Heart right ventricle (tissue), 16 donors: ENCODE results near the gene CDH3. TPM values are rescaled to one million over a fixed set of nuclear protein-coding genes. Genes with fewer than 3 reads are reported as not detected.

Source experiments
- ATAC-seq, 8 donors: fragments of 200-7000 bp; cut with Tn5 transposase; one replicate each; pipeline ENCODE4 v1.9.1; 2020; ENCODE audit warnings: mild to moderate bottlenecking in 8 of 8, moderate library complexity in 8 of 8, moderate number of reproducible peaks in 1 of 8
- DNase-seq, 2 donors: peaks; one replicate each; pipeline ENCODE4 v3.0.0-alpha.2; 2020
- H3K27ac ChIP-seq, 10 donors: fragments of 200-600 bp; sonication (generic) in 2 of 10; one replicate each; pipeline versions ENCODE4 v1.5.0 to v1.8.0; 2020 to 2022; ENCODE audit warnings: mild to moderate bottlenecking in 3 of 10
- H3K27me3 ChIP-seq, 7 donors: fragments of 200-600 bp; one replicate each; pipeline ENCODE4 v1.8.0; 2021 to 2022; ENCODE audit warnings: mild to moderate bottlenecking in 2 of 7
- H3K36me3 ChIP-seq, 9 donors: fragments of 200-600 bp; sonication (generic) in 1 of 9; one replicate each; pipeline versions ENCODE4 v1.5.0 to v1.8.0; 2020 to 2022; ENCODE audit warnings: mild to moderate bottlenecking in 2 of 9
- H3K4me1 ChIP-seq, 9 donors: fragments of 200-600 bp; sonication (generic) in 1 of 9; one replicate each; pipeline versions ENCODE4 v1.5.0 to v1.8.0; 2020 to 2022; ENCODE audit warnings: mild to moderate bottlenecking in 4 of 9
- H3K4me3 ChIP-seq, 10 donors: fragments of 200-600 bp; sonication (generic) in 2 of 10; one replicate each; pipeline versions ENCODE4 v1.5.0 to v1.8.0; 2020 to 2022; ENCODE audit warnings: mild to moderate bottlenecking in 7 of 10, moderate library complexity in 2 of 10
- H3K9me3 ChIP-seq, 11 donors: fragments of 200-600 bp in 10 of 11; sonication (generic) in 2 of 11; one replicate each; pipeline versions ENCODE4 v1.5.0 to v1.8.0; 2013 to 2022; ENCODE audit warnings: mild to moderate bottlenecking in 2 of 11, control low read depth in 1 of 11, moderate library complexity in 1 of 11
- WGBS, 2 donors: extraction: QIAGEN DNeasy Blood & Tissue Kit; methylation state at CpG; one replicate each; pipeline ENCODE4 v1.1.7; 2013; ENCODE audit warnings: inconsistent platforms in 1 of 2; 5-methylcytosine and 5-hydroxymethylcytosine counted together
- intact Hi-C, 10 donors: fragments of 100-400 bp; cut with DNase I; formaldehyde crosslinking; loops; one replicate each; pipeline versions ENCODE4 v1.11.1 to v1.14.2; 2022
- polyA plus RNA-seq, 2 donors: library from polyadenylated mRNA; stranded (reverse); fragments of 200-250 nt; gene quantifications; one replicate each; pipeline ENCODE4 v1.2.3, GENCODE V29; 2013
- total RNA-seq, 10 donors: library from RNA; stranded (reverse); fragmentation: NEBNext Ultra II Directional in 3 of 10; extraction: Animal tissue kit (Norgen Biotek cat#: 25700) in 3 of 10; gene quantifications; one replicate each; pipeline versions ENCODE4 v1.2.1 to v1.2.4, GENCODE V29; 2021 to 2023
- TF ChIP-seq, protein P1 (sequence below), 9 donors: fragments of 200-600 bp; sonication (generic) in 2 of 9; IDR thresholded peaks; one replicate each; pipeline versions ENCODE4 v1.5.0 to v1.8.0; 2021 to 2022; ENCODE audit warnings: antibody characterized with exemption in 9 of 9, mild to moderate bottlenecking in 5 of 9, moderate library complexity in 1 of 9
- donor health status: Arrhythmogenic right ventricular cardiomyopathy.
- donor health status: ischemic (EF 13 %, LVEDD 7.1; RV severe dilation, severe dysfunction).
- donor health status: healthy with polysubstance abuse.
- donor health status: DM: no; HTN: yes; CAD: no.
- donor health status: DM: no; HTN: no; CAD: no.
- donor health status: ischemic (EF 25% LVEDD 6.9; RV normal size, moderate dysfunction).
- donor health status: ischemic (EF 25% LVEDD 5.7; RV mildly dilated, moderate dysfunction).
- donor health status: healthy.
- donor health status: DM: yes; HTN: yes; CAD: no.
- donor health status: Ischemic cardiomyopathy.
- donor health status: ischemic (EF 35%, LVEDD 5.7; RV mildly dilated, moderate dysfunction).
- donor health status: nonischemic (EF 11% LVEDD 7.7; RV severe dilation, severe dysfunction).
- donor health status: DM: yes; HTN: yes; CAD: no.
- donor health status: PGD.
- donor health status: ischemic (EF 29% LVEDD 5.4; RV normal size, mild dysfunction).
- donor health status: nonischemic (EF 23%, LVEDD 6.1; RV moderate dilation, normal function).

Gene CDH3
- total and polyA plus RNA-seq, 12 donors, result 0.06 to 0.71 (median 0.29) TPM; not detected in 9

DNA sequence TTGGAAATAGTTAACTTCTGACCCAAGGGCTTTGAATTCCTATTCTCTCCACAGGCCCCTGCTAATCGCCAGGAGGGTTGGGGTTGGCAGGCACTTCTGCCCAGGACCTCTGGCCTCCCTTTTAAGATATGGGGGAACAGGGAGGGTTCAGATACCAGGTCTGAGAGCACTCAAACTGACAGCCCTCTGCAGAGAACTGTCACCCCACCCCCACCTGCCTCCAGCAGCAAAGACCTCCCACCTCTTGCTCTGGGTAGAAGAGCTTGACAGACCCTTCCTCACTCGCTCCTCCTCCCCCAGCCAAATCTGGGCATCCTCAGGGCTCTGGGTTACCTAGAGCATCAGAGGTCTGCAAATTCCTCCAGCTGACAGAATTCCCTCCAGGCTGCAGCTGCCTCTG, 11.6 kb downstream of the CDH3 start:
- Histone ChIP-seq H3K27ac (no peak overlapping the region), H3K36me3 (no peaks in the 10 kb centered on the region), H3K9me3 (no peaks in the 10 kb centered on the region), H3K4me3 (no peak overlapping the region), H3K27me3 (peaks cover 0 to 20% (median 0%) of the 10 kb centered on the region in 7 donors), H3K4me1 (no peaks in the 10 kb centered on the region)
- no peak for DNase-seq
- WGBS, 2 donors, result 44 to 47% methylated on average over 2 of the region's 2 CpGs
- intact Hi-C loops, result no loop called here
- no peak for ATAC-seq
- TF ChIP-seq, protein P1, sequence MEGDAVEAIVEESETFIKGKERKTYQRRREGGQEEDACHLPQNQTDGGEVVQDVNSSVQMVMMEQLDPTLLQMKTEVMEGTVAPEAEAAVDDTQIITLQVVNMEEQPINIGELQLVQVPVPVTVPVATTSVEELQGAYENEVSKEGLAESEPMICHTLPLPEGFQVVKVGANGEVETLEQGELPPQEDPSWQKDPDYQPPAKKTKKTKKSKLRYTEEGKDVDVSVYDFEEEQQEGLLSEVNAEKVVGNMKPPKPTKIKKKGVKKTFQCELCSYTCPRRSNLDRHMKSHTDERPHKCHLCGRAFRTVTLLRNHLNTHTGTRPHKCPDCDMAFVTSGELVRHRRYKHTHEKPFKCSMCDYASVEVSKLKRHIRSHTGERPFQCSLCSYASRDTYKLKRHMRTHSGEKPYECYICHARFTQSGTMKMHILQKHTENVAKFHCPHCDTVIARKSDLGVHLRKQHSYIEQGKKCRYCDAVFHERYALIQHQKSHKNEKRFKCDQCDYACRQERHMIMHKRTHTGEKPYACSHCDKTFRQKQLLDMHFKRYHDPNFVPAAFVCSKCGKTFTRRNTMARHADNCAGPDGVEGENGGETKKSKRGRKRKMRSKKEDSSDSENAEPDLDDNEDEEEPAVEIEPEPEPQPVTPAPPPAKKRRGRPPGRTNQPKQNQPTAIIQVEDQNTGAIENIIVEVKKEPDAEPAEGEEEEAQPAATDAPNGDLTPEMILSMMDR (IDR thresholded peaks at IDR 0.05), result no peak

DNA sequence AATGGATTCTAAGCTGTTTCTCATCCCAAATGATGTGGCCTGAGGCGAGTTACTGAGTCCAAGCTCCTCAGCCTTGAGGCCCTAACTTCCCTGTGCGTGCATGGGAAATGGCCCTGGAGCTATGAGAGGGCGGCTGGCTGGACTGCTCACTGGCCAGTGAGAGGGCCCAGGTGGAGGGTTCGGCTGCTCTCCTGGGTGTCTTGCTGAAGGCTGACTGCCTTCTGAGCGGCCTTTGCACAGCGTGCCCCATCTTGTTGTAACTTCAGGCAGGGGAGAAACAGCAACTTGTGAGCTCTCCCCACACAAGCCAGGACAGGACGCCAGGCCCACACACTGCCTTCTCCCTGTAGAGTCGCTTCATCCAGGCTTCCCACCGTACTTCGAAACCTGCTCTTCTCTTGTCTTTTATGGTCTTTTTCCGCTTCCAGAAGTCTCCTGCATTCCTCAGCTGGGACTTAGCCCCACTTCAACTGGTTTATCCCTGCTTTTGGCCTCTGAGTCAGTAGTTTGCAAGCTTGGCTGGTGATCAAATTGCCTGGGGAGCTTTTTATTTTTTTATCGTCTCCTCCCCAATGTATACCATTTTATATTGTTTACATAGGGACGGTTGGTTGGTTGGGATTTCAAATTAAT, 13.3 kb downstream of the CDH3 start:
- no peak for DNase-seq
- Histone ChIP-seq H3K27me3 (peaks cover 0 to 28% (median 0%) of the 10 kb centered on the region in 7 donors), H3K4me1 (no peaks in the 10 kb centered on the region), H3K4me3 (no peak overlapping the region), H3K9me3 (no peaks in the 10 kb centered on the region), H3K27ac (no peak overlapping the region), H3K36me3 (no peaks in the 10 kb centered on the region)
- TF ChIP-seq, protein P1 (IDR thresholded peaks at IDR 0.05), result no peak
- 67 to 68% methylated on average over 13 of the region's 13 CpGs for WGBS, 2 donors
- no peak for ATAC-seq
- intact Hi-C loops, result no loop called here

DNA sequence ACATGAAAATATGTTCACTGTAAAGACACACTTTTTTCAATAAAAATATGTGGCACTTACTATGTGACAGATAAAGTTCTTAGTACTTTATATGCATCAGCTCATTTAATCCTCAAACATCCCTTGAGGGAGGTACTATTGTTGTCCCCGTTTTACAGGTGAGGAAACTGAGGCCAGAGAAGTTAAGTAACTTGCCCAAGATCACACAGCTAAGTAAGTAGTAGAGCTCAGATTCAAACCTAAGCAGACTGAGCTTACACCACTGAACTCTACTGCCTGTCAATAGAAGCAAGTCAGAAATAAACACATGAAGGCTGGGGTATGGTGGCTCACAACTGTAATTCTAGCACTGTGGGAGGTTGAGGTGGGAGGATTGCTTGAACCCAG, 13.9 kb downstream of the CDH3 start:
- ATAC-seq, result no peak
- Histone ChIP-seq H3K27ac (no peak overlapping the region), H3K4me3 (no peak overlapping the region), H3K9me3 (no peaks in the 10 kb centered on the region), H3K4me1 (no peaks in the 10 kb centered on the region), H3K36me3 (no peaks in the 10 kb centered on the region), H3K27me3 (peaks cover 0 to 28% (median 0%) of the 10 kb centered on the region in 7 donors)
- DNase-seq, result no peak
- 61 to 71% methylated on average over 1 of the region's 1 CpG for WGBS, 2 donors
- TF ChIP-seq, protein P1 (IDR thresholded peaks at IDR 0.05), result no peak
- intact Hi-C loops, result no loop called here

DNA sequence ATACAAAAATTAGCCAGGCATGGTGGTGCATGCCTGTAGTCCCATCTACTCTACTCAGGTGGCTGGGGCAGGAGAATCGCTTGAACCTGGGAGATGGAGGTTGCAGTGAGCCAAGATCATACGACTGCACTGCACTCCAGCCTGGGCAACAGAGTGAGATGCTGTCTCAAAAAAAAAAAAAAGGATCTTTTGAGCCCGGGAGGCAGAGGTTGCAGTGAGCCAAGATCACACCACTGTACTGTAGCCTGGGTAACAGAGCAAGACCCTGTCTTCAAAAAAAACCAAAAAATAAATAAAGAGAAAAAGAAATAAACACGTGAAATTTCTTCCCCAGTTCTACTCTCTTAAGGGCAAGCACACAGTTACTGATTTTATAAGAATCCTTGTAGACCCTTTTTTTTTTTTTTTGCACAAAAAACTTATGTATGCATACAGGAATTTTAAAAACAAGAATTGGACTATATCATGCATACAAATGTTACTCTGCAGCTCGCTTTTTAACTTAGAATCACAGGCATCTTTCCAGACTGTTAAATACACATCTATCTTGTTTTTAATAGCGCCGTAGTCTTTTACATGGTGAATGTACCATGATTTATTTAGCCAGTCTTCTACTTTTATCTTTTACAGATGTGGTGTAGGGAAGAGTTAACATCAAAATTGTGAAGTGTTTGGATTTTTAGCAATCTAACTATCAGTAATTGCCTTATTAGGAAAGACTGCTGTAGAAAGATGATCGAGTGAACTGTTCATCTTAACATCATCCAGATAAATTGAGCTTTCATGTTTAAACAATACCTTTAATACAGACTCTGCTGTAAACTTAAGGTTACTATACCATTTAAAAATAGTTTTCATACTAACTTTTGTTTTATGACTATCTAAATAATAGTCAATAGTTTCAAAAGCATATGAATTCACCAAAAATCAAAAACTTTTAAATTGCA, 14.6 kb downstream of the CDH3 start:
- Histone ChIP-seq H3K9me3 (no peaks in the 10 kb centered on the region), H3K36me3 (no peaks in the 10 kb centered on the region), H3K27me3 (peaks cover 0 to 28% (median 0%) of the 10 kb centered on the region in 7 donors), H3K4me1 (peaks cover 0 to 7% (median 0%) of the 10 kb centered on the region in 9 donors), H3K4me3 (no peak overlapping the region), H3K27ac (no peak overlapping the region)
- WGBS, 2 donors, result 60 to 61% methylated on average over 8 of the region's 8 CpGs
- no peak for DNase-seq
- TF ChIP-seq, protein P1 (IDR thresholded peaks at IDR 0.05), result no peak
- ATAC-seq, result no peak
- intact Hi-C loops, result no loop called here
